Measurements from ENCODE around the gene CALR. TPM values are rescaled to one million over a fixed set of nuclear protein-coding genes. Genes with fewer than 3 reads are reported as not detected.
A peak's percentile ranks its signal among the peaks of the same experiment; 100 is the strongest.

The CALR gene
- total and polyA plus RNA-seq, 9 of the 15 experiments (the other 6 are each of a cell fraction or from before 2014, with no cell fraction given) = 126 to 811 (median 642) TPM

DNA sequence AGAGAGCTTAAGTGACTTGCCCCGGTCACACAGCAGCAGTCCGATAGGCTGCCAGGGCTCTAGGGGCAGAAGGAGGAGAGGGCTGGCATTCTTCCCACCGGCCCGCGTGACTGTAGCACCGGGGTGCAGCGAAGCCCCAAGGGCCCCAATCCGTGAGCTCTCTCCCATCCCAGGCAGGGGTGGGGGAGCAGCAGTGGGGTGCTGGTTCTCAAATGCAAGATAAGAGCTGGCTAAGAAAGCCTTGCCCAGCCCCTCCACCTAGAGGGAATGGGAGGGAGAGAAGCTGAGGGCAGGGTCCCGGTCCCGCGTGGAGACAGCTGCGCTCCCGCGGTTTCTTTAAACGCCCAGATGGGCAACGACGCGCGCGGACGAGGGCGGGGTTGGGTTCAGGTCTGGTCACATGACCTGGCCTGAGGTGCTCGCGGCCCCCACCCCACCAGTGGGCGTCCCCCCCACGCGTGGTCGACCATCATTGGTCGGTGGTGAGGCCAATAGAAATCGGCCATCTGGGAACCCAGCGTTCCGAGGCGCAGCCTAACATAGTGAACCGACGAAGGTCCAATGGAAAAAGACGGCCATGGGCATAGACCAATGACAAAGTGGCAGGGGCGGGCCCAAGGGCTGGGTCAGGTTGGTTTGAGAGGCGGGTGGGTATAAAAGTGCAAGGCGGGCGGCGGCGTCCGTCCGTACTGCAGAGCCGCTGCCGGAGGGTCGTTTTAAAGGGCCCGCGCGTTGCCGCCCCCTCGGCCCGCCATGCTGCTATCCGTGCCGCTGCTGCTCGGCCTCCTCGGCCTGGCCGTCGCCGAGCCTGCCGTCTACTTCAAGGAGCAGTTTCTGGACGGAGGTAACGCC is at the start of gene CALR (continued):
- TF ChIP-seq, protein P1, sequence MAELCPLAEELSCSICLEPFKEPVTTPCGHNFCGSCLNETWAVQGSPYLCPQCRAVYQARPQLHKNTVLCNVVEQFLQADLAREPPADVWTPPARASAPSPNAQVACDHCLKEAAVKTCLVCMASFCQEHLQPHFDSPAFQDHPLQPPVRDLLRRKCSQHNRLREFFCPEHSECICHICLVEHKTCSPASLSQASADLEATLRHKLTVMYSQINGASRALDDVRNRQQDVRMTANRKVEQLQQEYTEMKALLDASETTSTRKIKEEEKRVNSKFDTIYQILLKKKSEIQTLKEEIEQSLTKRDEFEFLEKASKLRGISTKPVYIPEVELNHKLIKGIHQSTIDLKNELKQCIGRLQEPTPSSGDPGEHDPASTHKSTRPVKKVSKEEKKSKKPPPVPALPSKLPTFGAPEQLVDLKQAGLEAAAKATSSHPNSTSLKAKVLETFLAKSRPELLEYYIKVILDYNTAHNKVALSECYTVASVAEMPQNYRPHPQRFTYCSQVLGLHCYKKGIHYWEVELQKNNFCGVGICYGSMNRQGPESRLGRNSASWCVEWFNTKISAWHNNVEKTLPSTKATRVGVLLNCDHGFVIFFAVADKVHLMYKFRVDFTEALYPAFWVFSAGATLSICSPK (IDR thresholded peaks at IDR 0.05; ENCODE audit: borderline replicate concordance) = no peak
- TF ChIP-seq, protein P2, sequence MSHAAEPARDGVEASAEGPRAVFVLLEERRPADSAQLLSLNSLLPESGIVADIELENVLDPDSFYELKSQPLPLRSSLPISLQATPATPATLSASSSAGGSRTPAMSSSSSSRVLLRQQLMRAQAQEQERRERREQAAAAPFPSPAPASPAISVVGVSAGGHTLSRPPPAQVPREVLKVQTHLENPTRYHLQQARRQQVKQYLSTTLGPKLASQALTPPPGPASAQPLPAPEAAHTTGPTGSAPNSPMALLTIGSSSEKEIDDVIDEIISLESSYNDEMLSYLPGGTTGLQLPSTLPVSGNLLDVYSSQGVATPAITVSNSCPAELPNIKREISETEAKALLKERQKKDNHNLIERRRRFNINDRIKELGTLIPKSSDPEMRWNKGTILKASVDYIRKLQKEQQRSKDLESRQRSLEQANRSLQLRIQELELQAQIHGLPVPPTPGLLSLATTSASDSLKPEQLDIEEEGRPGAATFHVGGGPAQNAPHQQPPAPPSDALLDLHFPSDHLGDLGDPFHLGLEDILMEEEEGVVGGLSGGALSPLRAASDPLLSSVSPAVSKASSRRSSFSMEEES (CRISPR knock-in tag; IDR thresholded peaks at IDR 0.05) = peak; percentile 99
- peak; percentile 84 for TF ChIP-seq TAF1 (IDR thresholded peaks at IDR 0.05; ENCODE audit: control insufficient read depth, extremely low read depth, insufficient read depth, low read length, severe bottlenecking)
- TF ChIP-seq ZC3H11A (IDR thresholded peaks at IDR 0.05; ENCODE audit: low read depth, low read length) = no peak
- TF ChIP-seq, protein P3, sequence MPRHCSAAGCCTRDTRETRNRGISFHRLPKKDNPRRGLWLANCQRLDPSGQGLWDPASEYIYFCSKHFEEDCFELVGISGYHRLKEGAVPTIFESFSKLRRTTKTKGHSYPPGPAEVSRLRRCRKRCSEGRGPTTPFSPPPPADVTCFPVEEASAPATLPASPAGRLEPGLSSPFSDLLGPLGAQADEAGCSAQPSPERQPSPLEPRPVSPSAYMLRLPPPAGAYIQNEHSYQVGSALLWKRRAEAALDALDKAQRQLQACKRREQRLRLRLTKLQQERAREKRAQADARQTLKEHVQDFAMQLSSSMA (CRISPR knock-in tag; IDR thresholded peaks at IDR 0.05) = 0 out of 2 replicates have a peak, but pooled peaks have one; percentile 46
- no peak for TF ChIP-seq ZNF764 (CRISPR knock-in tag; IDR thresholded peaks at IDR 0.05; ENCODE audit: low read depth)
- no peak for TF ChIP-seq HNRNPH1 (optimal IDR thresholded peaks at IDR 0.05; ENCODE audit: low read depth, low read length)
- TF ChIP-seq TCF7 (IDR thresholded peaks at IDR 0.05; ENCODE audit: borderline replicate concordance) = peak; percentile 78; the same call in 1 of the 2 replicates
- no peak; the same call in 1 of the 2 replicates for TF ChIP-seq ZNF436 (CRISPR knock-in tag; IDR thresholded peaks at IDR 0.05)
- no peak for TF ChIP-seq ZNF384 (IDR thresholded peaks at IDR 0.05; ENCODE audit: low read depth, low read length)
- no peak for TF ChIP-seq ZNF280A (IDR thresholded peaks at IDR 0.05; ENCODE audit: low read depth, partially characterized antibody)
- TF ChIP-seq ZNF408 (CRISPR knock-in tag; IDR thresholded peaks at IDR 0.05; ENCODE audit: low read depth) = no peak
- TF ChIP-seq MITF (IDR thresholded peaks at IDR 0.05) = peak; percentile 57
- no peak for TF ChIP-seq ZNF507 (tag; conservative IDR thresholded peaks at IDR 0.05)
- no peak for TF ChIP-seq ZNF561 (CRISPR knock-in tag; conservative IDR thresholded peaks at IDR 0.05)
- no peak for TF ChIP-seq ILK (tag; IDR thresholded peaks at IDR 0.05; ENCODE audit: borderline replicate concordance, low read depth)
